ENCODE measurements around the gene MYL12A. TPM values are rescaled to one million over a fixed set of nuclear protein-coding genes. Genes with fewer than 3 reads are reported as not detected.

MYL12A gene
- total RNA-seq, 1 experiment from 2014 or later, result 284 TPM

- H3K4me2 ChIP-seq (ENCODE audit: insufficient read depth, insufficient read length, low read length), result no peak overlapping the region
Observed at GRCh38 chr18:3256693-3257626, 9.4 kb downstream of the MYL12A start.

More at GRCh38 chr18:3256693-3257626, 9.4 kb downstream of the MYL12A start:
- Mint-ChIP-seq H3K4me1 (peaks cover 23 to 35% of the 10 kb centered on the region in 2 experiments), H3K4me3 (no peak overlapping the region), H3K27me3 (ENCODE audit: low read depth) (no peaks in the 10 kb centered on the region), H3K36me3 (ENCODE audit: insufficient read depth in 1 of 3, low read depth in 3 of 3) (peaks cover 34 to 50% (median 50%) of the 10 kb centered on the region in 3 experiments), H3K27ac (peak overlapping the region in 2 of 3 experiments; percentile 58 to 69; a peak in 4 of 7 replicates), H3K9me3 (no peaks in the 10 kb centered on the region; a peak in 2 of 5 replicates)
- no peak overlapping the region for H3K23ac ChIP-seq (ENCODE audit: insufficient read length, low read depth, low read length)
- no peaks in the 10 kb centered on the region for H3K9me3 ChIP-seq (ENCODE audit: control insufficient read depth, low read depth, low read length)
- H3K23me2 ChIP-seq (ENCODE audit: insufficient read length, low read depth, low read length, poor library complexity, severe bottlenecking), result no peaks in the 10 kb centered on the region
- no peak overlapping the region for H2AFZ ChIP-seq (ENCODE audit: low read length)
- no CpG with 5 or more reads among the region's 5 CpGs for WGBS (ENCODE audit: extremely low coverage, insufficient read length, low lambda C conversion rate)
- no peak for DNase-seq
- H4K91ac ChIP-seq (ENCODE audit: insufficient read length, low read depth, low read length), result no peak overlapping the region
- no peak overlapping the region for H3K27ac ChIP-seq (ENCODE audit: insufficient read length, low read depth, low read length)
- no peaks in the 10 kb centered on the region for H3K4me1 ChIP-seq (ENCODE audit: insufficient read depth, low read length)
- no peaks in the 10 kb centered on the region for H3K79me1 ChIP-seq (ENCODE audit: insufficient read depth, low read depth, low read length, poor library complexity, severe bottlenecking)
- no peaks in the 10 kb centered on the region for H4K20me1 ChIP-seq (ENCODE audit: control insufficient read depth, insufficient read depth, insufficient read length)
- TF ChIP-seq, protein P1, sequence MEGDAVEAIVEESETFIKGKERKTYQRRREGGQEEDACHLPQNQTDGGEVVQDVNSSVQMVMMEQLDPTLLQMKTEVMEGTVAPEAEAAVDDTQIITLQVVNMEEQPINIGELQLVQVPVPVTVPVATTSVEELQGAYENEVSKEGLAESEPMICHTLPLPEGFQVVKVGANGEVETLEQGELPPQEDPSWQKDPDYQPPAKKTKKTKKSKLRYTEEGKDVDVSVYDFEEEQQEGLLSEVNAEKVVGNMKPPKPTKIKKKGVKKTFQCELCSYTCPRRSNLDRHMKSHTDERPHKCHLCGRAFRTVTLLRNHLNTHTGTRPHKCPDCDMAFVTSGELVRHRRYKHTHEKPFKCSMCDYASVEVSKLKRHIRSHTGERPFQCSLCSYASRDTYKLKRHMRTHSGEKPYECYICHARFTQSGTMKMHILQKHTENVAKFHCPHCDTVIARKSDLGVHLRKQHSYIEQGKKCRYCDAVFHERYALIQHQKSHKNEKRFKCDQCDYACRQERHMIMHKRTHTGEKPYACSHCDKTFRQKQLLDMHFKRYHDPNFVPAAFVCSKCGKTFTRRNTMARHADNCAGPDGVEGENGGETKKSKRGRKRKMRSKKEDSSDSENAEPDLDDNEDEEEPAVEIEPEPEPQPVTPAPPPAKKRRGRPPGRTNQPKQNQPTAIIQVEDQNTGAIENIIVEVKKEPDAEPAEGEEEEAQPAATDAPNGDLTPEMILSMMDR (conservative IDR thresholded peaks at IDR 0.05), result no peak
- no peak overlapping the region for H3K14ac ChIP-seq (ENCODE audit: insufficient read depth, low read length)
- H4K5ac ChIP-seq (ENCODE audit: insufficient read length, low read depth, low read length), result no peak overlapping the region
- H3K4ac ChIP-seq (ENCODE audit: low read depth, low read length), result no peak overlapping the region
- no peak overlapping the region for H2BK5ac ChIP-seq (ENCODE audit: insufficient read length, low read length)
- no peak overlapping the region for H2BK12ac ChIP-seq (ENCODE audit: insufficient read length, low read depth, low read length)
- no peak overlapping the region for H2BK15ac ChIP-seq (ENCODE audit: low read depth, low read length)
- no peak overlapping the region for H3K18ac ChIP-seq (ENCODE audit: insufficient read length, low read depth, low read length)
- H3K56ac ChIP-seq (ENCODE audit: insufficient read length, low read depth, low read length), result no peak overlapping the region
- H2BK120ac ChIP-seq (ENCODE audit: low read depth, low read length, poor library complexity, severe bottlenecking), result no peak overlapping the region
- no peak overlapping the region for H2AK5ac ChIP-seq (ENCODE audit: insufficient read length, low read length)
- H3T11ph ChIP-seq (ENCODE audit: low read length), result no peak overlapping the region
- no peak overlapping the region for H3K9ac ChIP-seq (ENCODE audit: extremely low read depth, insufficient read length, low read length)
- H3K27me3 ChIP-seq (ENCODE audit: insufficient read depth, low read length), result no peaks in the 10 kb centered on the region
- H3K79me2 ChIP-seq (ENCODE audit: insufficient read depth, low read length), result no peaks in the 10 kb centered on the region
- H4K8ac ChIP-seq (replicated peaks; ENCODE audit: insufficient read length, low read depth, low read length), result no peak overlapping the region
- H2BK20ac ChIP-seq (ENCODE audit: low read depth, low read length, poor library complexity, severe bottlenecking), result no peak overlapping the region
